H9 (cell line): ENCODE measurements around the gene CDCP1. TPM values are rescaled to one million over a fixed set of nuclear protein-coding genes. Genes with fewer than 3 reads are reported as not detected.
A peak's percentile ranks its signal among the peaks of the same experiment; 100 is the strongest.

Experiments used
- DNase-seq: peaks from one replicate; pipeline ENCODE4 v3.0.0-alpha.2; 2017
- H2AFZ ChIP-seq: one replicate; pipeline ENCODE4 v1.6.1; 2013; ENCODE audit warnings: mild to moderate bottlenecking, low read length, control low read depth, moderate library complexity
- H2AK5ac ChIP-seq: 2 replicates; pipeline ENCODE4 v1.6.1; 2013; ENCODE audit warnings: low read length, control low read depth, mixed read lengths; ENCODE audit not compliant: insufficient read length
- H2BK120ac ChIP-seq: one replicate; pipeline ENCODE4 v1.6.1; 2013; ENCODE audit warnings: low read depth, mild to moderate bottlenecking, low read length, control low read depth, inconsistent platforms; ENCODE audit not compliant: poor library complexity, severe bottlenecking
- H2BK12ac ChIP-seq: 2 replicates; pipeline ENCODE4 v1.6.1; 2013; ENCODE audit warnings: low read length, control low read depth, mixed read lengths, low read depth; ENCODE audit not compliant: insufficient read length
- H2BK15ac ChIP-seq: 2 replicates; pipeline ENCODE4 v1.6.1; 2013; ENCODE audit warnings: low read depth, low read length, control low read depth
- H2BK20ac ChIP-seq: one replicate; pipeline ENCODE4 v1.6.1; 2013; ENCODE audit warnings: low read depth, mild to moderate bottlenecking, low read length, control low read depth, inconsistent platforms; ENCODE audit not compliant: poor library complexity, severe bottlenecking
- H2BK5ac ChIP-seq: 2 replicates; pipeline ENCODE4 v1.6.1; 2013; ENCODE audit warnings: low read length, control low read depth, mixed read lengths; ENCODE audit not compliant: insufficient read length
- H3K14ac ChIP-seq: 2 replicates; pipeline ENCODE4 v1.6.1; 2013; ENCODE audit warnings: low read length, control low read depth; ENCODE audit not compliant: insufficient read depth
- H3K18ac ChIP-seq: 2 replicates; pipeline ENCODE4 v1.6.1; 2013; ENCODE audit warnings: low read depth, mild to moderate bottlenecking, mixed read lengths, low read length, control low read depth; ENCODE audit not compliant: insufficient read length
- H3K23ac ChIP-seq: 2 replicates; pipeline ENCODE4 v1.6.1; 2013; ENCODE audit warnings: low read length, control low read depth, mixed read lengths, low read depth; ENCODE audit not compliant: insufficient read length
- H3K23me2 ChIP-seq: 2 replicates; pipeline ENCODE4 v1.6.1; 2013; ENCODE audit warnings: low read depth, mild to moderate bottlenecking, mixed read lengths, low read length, control low read depth; ENCODE audit not compliant: insufficient read length, poor library complexity, severe bottlenecking
- H3K27ac ChIP-seq: 2 replicates; pipeline ENCODE4 v1.5.1; 2013; ENCODE audit warnings: low read length, control low read depth, mixed read lengths, low read depth; ENCODE audit not compliant: insufficient read length
- H3K27me3 ChIP-seq: 2 replicates; pipeline ENCODE4 v1.6.1; 2013; ENCODE audit warnings: low read length, control low read depth, inconsistent platforms; ENCODE audit not compliant: insufficient read depth
- H3K4ac ChIP-seq: 2 replicates; pipeline ENCODE4 v1.6.1; 2013; ENCODE audit warnings: low read depth, mild to moderate bottlenecking, control low read depth, inconsistent platforms, low read length, moderate library complexity
- H3K4me1 ChIP-seq: 2 replicates; pipeline ENCODE4 v1.6.1; 2013; ENCODE audit warnings: low read length, control low read depth, inconsistent platforms; ENCODE audit not compliant: insufficient read depth
- H3K4me2 ChIP-seq: 2 replicates; pipeline ENCODE4 v1.6.1; 2013; ENCODE audit warnings: low read length, control low read depth, mixed read lengths; ENCODE audit not compliant: insufficient read length, insufficient read depth
- H3K56ac ChIP-seq: 2 replicates; pipeline ENCODE4 v1.6.1; 2013; ENCODE audit warnings: low read depth, mild to moderate bottlenecking, mixed read lengths, low read length, control low read depth; ENCODE audit not compliant: insufficient read length
- H3K79me1 ChIP-seq: 2 replicates; pipeline ENCODE4 v1.6.1; 2013; ENCODE audit warnings: low read depth, mild to moderate bottlenecking, moderate library complexity, low read length, control low read depth, inconsistent platforms; ENCODE audit not compliant: insufficient read depth, poor library complexity, severe bottlenecking
- H3K79me2 ChIP-seq: 2 replicates; pipeline ENCODE4 v1.6.1; 2013; ENCODE audit warnings: low read length, control low read depth, inconsistent platforms; ENCODE audit not compliant: insufficient read depth
- H3K9ac ChIP-seq: 2 replicates; pipeline ENCODE4 v1.6.1; 2013; ENCODE audit warnings: low read length, control low read depth, mixed read lengths; ENCODE audit not compliant: insufficient read length; ENCODE audit errors: extremely low read depth
- H3K9me3 ChIP-seq: one replicate; pipeline ENCODE4 v1.6.1; 2013; ENCODE audit warnings: low read depth, low read length, inconsistent platforms; ENCODE audit not compliant: control insufficient read depth
- H3T11ph ChIP-seq: one replicate; pipeline ENCODE4 v1.6.1; 2013; ENCODE audit warnings: mild to moderate bottlenecking, low read length, control low read depth, inconsistent platforms
- H4K20me1 ChIP-seq: one replicate; pipeline ENCODE4 v1.6.1; 2013; ENCODE audit not compliant: control insufficient read depth, insufficient read length, insufficient read depth
- H4K5ac ChIP-seq: 2 replicates; pipeline ENCODE4 v1.6.1; 2013; ENCODE audit warnings: low read depth, mild to moderate bottlenecking, mixed read lengths, low read length, control low read depth; ENCODE audit not compliant: insufficient read length
- H4K8ac ChIP-seq: replicated peaks from 2 replicates; pipeline ENCODE4 v1.6.1; 2013; ENCODE audit warnings: low read length, control low read depth, mixed read lengths, low read depth; ENCODE audit not compliant: insufficient read length
- H4K91ac ChIP-seq: 2 replicates; pipeline ENCODE4 v1.6.1; 2013; ENCODE audit warnings: low read depth, mild to moderate bottlenecking, moderate library complexity, mixed read lengths, low read length, control low read depth; ENCODE audit not compliant: insufficient read length
- H3K27ac Mint-ChIP-seq, 3 experiments: 2 replicates in 2 of 3; 3 replicates in 1 of 3; pipeline ENCODE4 v1.8.0; 2020 to 2021; ENCODE audit warnings: mixed read lengths in 3 of 3, mild to moderate bottlenecking in 1 of 3, moderate library complexity in 1 of 3
- H3K27me3 Mint-ChIP-seq: 2 replicates; pipeline ENCODE4 v1.8.0; 2021; ENCODE audit warnings: low read depth, mild to moderate bottlenecking, moderate library complexity, mixed read lengths
- H3K36me3 Mint-ChIP-seq, 3 experiments: 2 replicates in 2 of 3; 3 replicates in 1 of 3; pipeline ENCODE4 v1.8.0; 2020 to 2021; ENCODE audit warnings: low read depth in 3 of 3, mixed read lengths in 3 of 3; ENCODE audit not compliant: insufficient read depth in 1 of 3
- H3K4me1 Mint-ChIP-seq, 2 experiments: 2 replicates each; pipeline ENCODE4 v1.8.0; 2020; ENCODE audit warnings: mixed read lengths in 2 of 2
- H3K4me3 Mint-ChIP-seq, 2 experiments: 2 replicates in 1 of 2; 3 replicates in 1 of 2; pipeline ENCODE4 v1.8.0; 2020 to 2021; ENCODE audit warnings: mild to moderate bottlenecking in 2 of 2, mixed read lengths in 2 of 2, moderate library complexity in 1 of 2
- H3K9me3 Mint-ChIP-seq, 2 experiments: 2 replicates in 1 of 2; 3 replicates in 1 of 2; pipeline ENCODE4 v1.8.0; 2020; ENCODE audit warnings: mild to moderate bottlenecking in 2 of 2, mixed read lengths in 2 of 2, moderate library complexity in 1 of 2
- CTCF ChIP-seq: fragments of 200-600 bp; sonication (generic); conservative IDR thresholded peaks from 3 replicates; pipeline ENCODE4 v1.8.0; 2021; ENCODE audit warnings: antibody characterized with exemption, mild to moderate bottlenecking
- WGBS: extraction: QIAGEN DNeasy Blood & Tissue Kit; methylation state at CpG from one replicate; pipeline ENCODE4 v1.1.7; 2013; ENCODE audit warnings: missing lambda C conversion rate, low lambda C conversion rate, mixed read lengths; ENCODE audit not compliant: insufficient read length; ENCODE audit errors: extremely low coverage; 5-methylcytosine and 5-hydroxymethylcytosine counted together
- total RNA-seq: library from RNA; stranded (reverse); gene quantifications from 2 replicates; pipeline ENCODE4 v1.2.1, GENCODE V29; 2021

CDCP1 gene
- total RNA-seq, 1 experiment from 2014 or later, result 12.9 TPM

GRCh38 chr3:45105855-45106671 lies 40.1 kb downstream of the CDCP1 start:
- Histone ChIP-seq H2BK20ac (no peak overlapping the region), H3K23me2 (no peaks in the 10 kb centered on the region), H4K91ac (no peak overlapping the region), H3K4me2 (no peak overlapping the region), H2BK12ac (no peak overlapping the region), H3T11ph (no peak overlapping the region), H4K8ac (no peak overlapping the region), H2AK5ac (no peak overlapping the region), H2BK120ac (no peak overlapping the region), H4K20me1 (no peaks in the 10 kb centered on the region), H3K4ac (no peak overlapping the region), H3K14ac (no peak overlapping the region), H3K9me3 (no peaks in the 10 kb centered on the region), H3K23ac (no peak overlapping the region), H3K18ac (no peak overlapping the region), H3K79me1 (no peaks in the 10 kb centered on the region), H2AFZ (no peak overlapping the region), H2BK15ac (no peak overlapping the region), H3K27me3 (no peaks in the 10 kb centered on the region), H3K56ac (no peak overlapping the region), H3K27ac (no peak overlapping the region), H3K4me1 (no peaks in the 10 kb centered on the region), H4K5ac (no peak overlapping the region), H2BK5ac (no peak overlapping the region), H3K9ac (no peak overlapping the region), H3K79me2 (no peaks in the 10 kb centered on the region)
- no peak overlapping the region for H3K4me3 Mint-ChIP-seq
- no peak for DNase-seq
- no peak for TF ChIP-seq CTCF
- peaks cover 7 to 31% (median 28%) of the 10 kb centered on the region in 3 experiments; a peak in 6 of 7 replicates for H3K36me3 Mint-ChIP-seq
- no peaks in the 10 kb centered on the region for H3K9me3 Mint-ChIP-seq
- peak overlapping the region in 1 of 3 experiments; percentile 1; a peak in 2 of 7 replicates for H3K27ac Mint-ChIP-seq
- no peaks in the 10 kb centered on the region for H3K4me1 Mint-ChIP-seq
- H3K27me3 Mint-ChIP-seq, result no peaks in the 10 kb centered on the region
- WGBS, result no CpG with 5 or more reads among the region's 5 CpGs
